ENCODE results near the gene TMEM91. TPM values are rescaled to one million over a fixed set of nuclear protein-coding genes. Genes with fewer than 3 reads are reported as not detected.
A peak's percentile ranks its signal among the peaks of the same experiment; 100 is the strongest.
"Not testable (repeated sequence)": the region's sequence is repeated elsewhere in the genome, so short reads cannot be mapped to it uniquely, and the experiment has no call there.

The TMEM91 gene
- polyA plus RNA-seq, 3 donors = 13.8 to 32.3 (median 25.3) TPM

DNA sequence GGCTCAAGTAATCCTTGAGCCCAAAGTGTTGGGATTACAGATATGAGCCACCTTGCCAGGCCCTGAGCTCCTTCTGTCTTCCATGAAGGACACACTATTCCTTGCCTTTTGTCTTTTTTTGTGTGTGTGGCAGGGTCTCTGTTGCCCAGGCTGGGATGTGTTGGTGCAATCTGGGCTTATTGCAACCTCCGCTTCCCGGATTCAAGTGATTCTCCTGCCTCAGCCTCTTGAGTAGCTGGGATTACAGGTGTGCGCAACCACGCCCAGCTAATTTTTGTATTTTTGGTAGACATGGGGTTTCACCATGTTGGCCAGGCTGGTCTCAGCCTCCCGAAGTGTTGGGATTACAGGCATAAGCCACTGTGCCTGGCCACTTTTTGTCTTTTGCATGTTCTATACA lies 32.5 kb downstream of the TMEM91 start:
- not testable (repeated sequence) for DNase-seq

DNA sequence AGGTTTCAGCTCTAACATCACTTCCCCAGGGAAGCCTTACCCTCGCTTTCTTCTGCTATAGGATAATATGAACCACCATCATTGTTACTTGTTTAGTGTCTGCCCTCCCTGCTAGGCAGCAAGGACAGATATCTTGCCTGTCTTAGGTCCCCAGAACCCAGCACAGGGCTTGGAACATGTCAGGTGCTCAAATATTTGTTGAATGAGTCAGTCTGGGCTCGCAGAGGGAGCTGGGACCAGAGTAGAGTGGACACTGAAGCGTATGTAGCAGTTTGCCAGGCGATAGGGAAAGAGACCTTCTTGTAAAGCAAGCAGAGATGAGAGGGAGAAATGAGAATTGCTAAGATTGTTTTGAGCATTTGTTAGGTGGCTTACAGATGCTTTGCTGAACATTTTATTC lies 33.0 kb downstream of the TMEM91 start:
- no peak for DNase-seq

DNA sequence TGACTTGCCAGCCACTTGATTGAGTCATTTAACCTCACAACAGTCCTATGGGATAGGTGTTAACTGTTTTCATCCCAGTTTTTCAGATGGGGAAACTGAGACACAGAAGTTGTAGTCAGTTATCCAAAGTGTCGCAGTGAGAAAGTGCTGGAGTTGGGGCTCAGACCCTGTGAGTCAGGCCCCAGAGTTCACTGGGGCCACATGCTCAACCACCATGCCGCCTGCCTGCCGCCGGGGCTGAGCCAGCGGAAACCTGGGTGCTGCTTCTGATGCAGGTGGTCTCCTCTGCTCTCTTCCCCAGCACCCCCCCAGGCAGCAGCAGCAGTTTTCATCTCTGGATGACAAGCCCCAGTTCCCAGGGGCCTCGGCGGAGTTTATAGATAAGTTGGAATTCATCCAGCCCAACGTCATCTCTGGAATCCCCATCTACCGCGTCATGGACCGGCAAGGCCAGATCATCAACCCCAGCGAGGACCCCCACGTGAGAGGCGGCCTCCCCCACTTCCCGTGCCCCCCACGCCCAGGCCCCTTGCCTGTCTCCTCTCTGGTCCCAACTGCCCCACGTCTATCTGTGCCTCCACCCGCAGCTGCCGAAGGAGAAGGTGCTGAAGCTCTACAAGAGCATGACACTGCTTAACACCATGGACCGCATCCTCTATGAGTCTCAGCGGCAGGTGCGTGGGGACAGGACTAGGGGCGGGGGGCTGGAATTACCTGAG lies 34.2 kb downstream of the TMEM91 start:
- no peak for DNase-seq

DNA sequence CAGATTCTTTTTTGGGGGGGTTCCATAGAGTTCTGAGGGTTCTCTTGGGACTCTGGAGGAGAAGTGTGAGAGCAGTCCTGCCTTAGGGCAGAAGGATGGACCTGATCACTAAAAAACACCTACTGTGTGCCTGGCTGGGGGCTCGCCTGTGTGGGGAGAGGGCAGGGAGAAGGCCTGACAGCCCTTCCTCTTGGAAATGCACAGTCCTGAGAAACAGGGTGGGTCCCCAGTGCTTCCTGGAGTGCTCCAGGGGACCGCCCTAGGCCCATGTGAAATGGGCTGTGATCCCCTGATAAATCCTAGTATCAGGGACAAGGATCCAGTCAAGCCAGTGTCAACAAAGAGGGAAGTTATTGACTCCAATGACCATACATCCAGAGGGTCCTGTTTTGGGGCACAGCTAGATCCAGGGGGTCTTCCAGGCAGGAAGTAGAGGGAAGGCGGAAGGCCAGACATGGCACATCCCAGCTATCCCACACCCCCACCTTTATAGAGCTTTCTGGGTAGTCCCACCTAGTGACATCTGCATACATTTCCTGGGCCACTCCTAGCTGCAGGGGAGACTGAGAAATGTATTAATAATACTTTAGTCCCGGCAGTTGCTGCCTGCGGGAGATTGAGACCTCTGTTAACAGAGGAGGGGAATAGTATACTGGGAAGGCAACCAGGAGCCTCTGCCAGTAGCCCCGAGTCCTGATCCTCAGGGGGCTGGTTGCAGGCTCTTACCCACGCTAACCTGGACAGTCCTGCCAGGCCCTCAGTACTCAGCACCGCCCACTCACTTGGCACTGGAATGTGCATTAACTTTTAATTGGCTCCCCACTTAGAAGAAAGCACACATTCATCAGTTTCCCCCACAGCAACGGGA lies 35.0 kb downstream of the TMEM91 start:
- no peak for DNase-seq

DNA sequence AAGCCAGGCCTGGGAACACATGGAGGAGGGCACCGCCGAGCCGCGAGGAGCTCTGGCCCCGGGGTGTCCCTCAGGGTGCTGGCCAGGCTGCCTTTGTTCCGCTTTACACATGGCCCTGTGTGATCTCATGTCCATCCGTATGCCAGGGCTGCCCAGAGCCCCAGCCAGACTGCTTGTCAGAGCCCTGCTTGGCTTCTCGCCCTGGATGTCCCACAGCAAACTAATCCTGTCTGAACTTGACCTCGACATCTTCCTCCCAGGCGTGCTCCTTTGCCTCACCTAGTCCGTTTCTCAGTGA lies 35.6 kb downstream of the TMEM91 start:
- DNase-seq = no peak

DNA sequence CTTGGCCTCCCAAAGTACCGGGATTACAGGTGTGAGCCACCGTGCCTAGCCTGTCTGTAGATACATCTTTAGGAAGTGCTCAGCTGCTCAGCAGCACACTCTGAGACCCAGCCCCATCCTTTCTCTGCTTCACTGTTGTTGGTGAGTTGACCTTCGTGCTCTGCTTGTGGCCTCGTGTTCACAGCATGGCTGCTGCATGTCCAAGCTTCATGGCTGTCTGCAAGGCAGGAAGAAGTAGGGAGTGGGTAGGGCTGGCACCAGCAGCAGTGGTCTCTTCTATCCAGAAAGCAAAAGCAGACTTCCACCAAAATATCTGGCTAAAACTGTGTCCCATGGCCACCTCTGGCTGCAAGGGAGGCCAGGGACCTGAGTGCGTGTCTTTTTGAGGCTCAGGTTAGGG lies 36.6 kb downstream of the TMEM91 start:
- no peak for DNase-seq

DNA sequence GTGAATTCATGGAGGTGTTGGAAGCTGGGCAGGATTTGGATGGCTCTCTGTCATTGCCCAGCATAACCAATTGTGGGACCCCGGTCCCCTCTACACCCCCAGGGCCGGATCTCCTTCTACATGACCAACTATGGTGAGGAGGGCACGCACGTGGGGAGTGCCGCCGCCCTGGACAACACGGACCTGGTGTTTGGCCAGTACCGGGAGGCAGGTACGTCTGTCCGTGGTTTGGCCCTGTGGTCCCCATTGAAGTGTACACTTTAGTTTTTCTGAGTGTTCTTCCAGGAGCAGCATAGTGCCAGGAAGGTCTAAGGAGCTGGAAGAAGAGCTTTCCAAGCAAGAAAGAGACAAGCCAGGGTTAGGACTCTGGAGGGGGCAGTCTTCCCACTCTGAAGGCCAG lies 37.6 kb downstream of the TMEM91 start:
- DNase-seq = no peak

DNA sequence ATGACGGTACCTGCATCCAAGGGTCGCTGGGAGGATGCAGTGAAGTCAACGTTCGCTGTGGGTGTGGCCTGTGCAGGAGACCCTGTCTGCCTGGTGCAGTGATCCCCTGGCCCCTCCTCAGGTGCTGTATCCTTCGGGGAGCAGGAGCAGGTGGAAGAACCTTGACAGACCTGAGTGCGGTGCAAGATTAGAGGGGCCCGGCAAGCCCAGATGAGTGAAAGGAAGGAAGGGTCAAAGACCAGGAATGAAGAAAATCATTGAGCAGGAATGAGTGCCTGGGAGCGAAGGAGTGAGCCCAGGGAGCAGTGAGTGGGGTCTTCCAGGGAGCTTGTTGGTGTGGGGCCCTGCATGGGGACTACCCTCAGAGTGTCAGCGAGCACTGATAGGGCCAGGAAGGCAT lies 38.1 kb downstream of the TMEM91 start:
- DNase-seq = no peak

DNA sequence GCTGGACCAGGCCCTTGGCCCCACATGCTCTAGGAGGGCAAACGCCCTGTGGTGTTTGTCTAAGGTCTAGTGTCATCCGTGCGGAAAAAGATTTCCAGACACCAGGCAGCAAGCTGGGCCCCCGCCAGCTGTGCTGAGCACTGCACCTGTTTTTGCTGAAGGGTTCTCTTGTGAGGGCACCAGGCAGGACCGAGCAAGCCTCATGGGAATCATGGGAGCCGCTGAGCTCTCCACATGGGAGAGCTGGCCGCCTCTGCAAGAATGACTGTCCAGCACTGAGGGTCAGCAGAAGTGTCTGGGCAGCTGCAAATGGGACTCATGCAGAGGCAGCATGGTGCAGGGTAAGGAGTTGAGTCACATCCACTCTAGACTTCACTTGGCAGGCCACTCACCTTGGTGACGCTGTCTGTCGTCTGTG lies 38.8 kb downstream of the TMEM91 start:
- no peak for DNase-seq

DNA sequence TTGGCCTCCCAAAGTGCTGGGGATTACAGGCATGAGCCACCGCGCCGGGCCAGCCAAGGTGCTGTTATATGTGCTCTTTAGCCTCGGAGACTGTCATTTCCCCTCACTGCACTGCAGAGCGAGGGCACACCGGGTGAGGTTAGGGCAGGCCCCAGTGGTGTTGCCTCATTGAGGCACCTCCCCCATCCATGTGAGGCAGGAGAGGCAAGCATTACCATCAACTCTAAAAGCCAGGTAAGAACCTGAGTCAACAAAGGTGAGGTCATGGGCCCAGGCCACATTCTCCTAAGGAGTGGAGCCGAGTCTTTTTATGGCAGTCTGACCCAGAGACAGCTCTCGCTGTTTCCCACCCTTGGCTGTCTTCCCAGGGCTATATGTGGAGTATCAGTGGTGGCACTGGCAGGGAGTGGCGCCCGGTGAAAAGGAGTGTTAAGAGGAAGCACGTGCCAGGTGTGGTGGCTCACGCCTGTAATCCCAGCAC lies 39.9 kb downstream of the TMEM91 start:
- no peak for DNase-seq

DNA sequence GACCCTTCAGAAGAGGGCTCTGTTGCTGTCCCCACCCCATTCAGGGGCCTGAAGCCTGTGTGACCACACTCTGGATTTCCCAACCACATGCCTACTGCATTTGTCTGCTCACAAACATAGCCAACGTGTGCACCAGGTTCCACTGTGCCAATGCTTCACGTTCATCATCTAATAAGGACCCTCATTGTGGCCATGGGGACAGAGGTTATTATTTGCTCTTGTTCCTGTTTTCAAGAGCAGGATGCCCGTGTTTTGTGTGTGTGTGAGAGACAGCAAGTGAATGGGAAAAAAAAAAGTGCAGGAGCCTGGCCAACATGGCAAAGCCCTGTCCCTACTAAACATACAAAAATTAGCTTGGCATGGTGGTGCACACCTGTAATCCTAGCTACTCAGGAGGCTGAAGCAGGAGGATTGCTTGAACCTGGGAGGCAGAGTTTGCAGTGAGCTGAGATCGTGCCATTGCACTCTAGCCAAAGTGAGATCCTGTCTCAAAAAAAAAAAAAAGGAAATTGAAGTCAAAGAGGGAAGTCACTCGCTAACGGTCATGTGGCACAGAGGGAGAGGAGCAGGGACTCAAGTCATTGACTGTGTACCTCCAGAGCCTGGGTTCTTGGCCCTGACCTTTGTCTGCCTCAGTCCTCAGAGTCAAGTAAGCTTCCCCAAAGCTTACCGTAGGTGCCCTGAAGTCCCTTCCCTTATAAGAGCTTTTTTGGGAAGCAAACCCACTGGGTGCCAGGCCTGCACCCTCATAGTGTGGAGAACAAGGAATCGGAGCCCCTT lies 44.0 kb downstream of the TMEM91 start:
- no peak for DNase-seq

DNA sequence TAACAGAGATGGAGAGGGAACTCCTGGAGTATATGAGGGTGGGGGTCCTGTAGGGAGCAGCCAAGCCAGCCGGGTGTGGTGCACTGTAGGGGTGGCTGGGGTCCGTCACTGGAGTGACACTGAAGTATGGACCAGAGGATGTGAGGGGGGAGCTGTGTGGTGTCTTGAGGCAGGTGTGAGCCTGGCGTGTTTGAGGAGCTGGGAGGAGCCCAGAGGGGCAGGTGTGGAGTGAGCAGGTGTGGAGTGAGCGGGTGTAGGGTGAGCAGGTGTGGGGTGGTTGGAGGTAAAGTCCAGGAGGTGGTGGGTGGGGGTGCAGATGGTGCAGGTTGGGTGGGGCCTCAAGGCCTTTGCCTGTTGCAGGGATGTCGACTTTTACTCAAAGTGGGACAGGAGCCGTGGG lies 45.0 kb downstream of the TMEM91 start:
- no peak for DNase-seq

DNA sequence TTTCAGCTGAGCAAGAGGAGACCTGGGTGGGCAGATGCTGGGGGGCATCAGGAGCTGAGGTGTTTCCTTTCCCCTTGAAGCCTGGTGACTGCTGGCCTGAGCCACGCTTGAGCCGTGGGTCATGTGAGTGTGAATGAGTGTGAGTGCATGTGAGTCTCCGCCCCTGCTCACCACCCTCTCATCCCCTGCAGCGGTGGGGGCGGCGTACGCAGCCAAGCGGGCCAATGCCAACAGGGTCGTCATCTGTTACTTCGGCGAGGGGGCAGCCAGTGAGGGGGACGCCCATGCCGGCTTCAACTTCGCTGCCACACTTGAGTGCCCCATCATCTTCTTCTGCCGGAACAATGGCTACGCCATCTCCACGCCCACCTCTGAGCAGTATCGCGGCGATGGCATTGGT lies 45.6 kb downstream of the TMEM91 start:
- no peak for DNase-seq

DNA sequence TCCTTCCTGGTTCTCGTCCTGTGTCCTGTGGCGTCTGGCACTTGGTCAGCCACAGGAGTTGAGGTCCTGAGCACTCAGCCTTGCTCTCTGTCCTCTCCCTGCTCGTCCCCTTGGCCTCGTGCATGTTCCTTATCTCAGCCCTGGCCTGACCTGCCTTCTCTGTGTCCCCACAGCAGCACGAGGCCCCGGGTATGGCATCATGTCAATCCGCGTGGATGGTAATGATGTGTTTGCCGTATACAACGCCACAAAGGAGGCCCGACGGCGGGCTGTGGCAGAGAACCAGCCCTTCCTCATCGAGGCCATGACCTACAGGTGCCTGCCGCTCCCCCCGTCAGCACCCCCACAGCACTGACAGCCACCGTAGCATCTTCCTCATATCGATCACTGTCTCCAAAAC lies 46.1 kb downstream of the TMEM91 start:
- DNase-seq = no peak

DNA sequence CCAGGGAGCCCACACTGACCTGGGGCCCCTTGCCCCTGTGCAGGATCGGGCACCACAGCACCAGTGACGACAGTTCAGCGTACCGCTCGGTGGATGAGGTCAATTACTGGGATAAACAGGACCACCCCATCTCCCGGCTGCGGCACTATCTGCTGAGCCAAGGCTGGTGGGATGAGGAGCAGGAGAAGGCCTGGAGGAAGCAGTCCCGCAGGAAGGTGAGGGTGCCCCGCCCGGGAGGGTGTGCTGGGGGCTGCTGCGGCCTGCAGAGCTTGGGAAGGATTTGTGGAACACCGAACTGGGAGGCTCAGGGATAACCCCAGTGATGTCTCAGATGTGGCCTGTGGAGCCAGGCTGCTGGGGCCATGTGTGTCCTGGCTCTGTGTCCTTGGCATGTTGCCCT lies 46.6 kb downstream of the TMEM91 start:
- no peak for DNase-seq

DNA sequence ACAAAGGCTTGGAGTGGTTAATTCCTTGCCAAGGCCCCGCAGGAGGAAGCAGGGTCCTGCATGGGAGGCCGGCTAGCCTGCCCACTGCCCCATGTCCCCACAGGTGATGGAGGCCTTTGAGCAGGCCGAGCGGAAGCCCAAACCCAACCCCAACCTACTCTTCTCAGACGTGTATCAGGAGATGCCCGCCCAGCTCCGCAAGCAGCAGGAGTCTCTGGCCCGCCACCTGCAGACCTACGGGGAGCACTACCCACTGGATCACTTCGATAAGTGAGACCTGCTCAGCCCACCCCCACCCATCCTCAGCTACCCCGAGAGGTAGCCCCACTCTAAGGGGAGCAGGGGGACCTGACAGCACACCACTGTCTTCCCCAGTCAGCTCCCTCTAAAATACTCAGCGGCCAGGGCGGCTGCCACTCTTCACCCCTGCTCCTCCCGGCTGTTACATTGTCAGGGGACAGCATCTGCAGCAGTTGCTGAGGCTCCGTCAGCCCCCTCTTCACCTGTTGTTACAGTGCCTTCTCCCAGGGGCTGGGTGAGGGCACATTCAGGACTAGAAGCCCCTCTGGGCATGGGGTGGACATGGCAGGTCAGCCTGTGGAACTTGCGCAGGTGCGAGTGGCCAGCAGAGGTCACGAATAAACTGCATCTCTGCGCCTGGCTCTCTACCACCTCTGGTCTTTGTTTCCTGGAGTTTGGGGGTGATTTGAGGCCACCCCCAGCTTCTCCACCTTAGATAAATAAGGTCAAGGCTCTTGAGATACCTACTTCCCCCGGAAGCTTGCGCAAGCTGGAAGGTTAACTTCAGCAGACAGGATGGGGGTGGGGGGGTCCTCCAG lies 48.2 kb downstream of the TMEM91 start:
- no peak for DNase-seq

DNA sequence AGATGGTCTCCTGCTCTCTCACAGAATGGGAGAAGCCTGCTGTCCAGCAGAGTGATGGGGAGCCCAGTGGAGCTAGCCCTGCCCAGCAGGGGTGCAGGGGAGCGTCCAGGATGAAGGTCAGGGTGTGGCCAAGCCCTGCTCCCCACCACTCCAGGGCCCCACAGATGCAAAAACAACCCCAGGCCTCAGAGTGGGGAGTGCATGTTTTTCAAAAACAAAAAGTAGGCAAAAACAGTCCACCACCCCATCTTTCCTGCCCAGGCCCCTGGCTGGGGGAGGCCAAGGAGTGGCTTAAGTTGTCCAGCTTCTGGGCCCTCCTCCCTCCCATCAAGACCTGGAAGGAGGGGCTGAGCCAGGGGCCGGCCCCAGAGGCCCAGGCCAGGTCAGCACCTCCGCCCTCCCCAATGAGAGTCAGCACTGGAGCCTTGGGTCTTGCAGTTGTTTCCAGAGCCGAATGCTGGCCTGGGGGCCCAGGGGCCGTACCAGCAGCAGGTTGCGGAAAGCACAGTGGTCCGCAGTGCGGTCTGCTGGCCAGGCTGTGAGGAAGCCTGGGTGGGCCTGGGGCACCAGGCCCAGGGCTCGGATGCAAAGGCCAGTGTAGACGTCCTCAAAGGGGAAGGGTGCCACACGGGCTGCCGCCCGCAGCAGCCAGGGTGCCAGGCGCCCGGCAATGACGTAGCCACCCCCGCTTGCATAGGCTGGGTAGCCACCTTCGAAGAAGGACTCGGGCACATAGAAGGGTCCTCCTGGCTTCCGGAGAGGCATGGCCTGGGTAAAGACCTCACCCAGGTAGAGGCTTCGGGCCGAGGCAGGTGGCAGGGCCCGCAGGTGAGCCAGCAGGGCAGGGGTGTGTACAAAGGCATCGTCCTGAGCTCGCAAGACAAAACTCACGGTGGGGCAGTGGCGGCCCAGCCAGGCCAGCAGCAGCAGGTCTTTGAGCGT lies 49.1 kb downstream of the TMEM91 start:
- no peak for DNase-seq

DNA sequence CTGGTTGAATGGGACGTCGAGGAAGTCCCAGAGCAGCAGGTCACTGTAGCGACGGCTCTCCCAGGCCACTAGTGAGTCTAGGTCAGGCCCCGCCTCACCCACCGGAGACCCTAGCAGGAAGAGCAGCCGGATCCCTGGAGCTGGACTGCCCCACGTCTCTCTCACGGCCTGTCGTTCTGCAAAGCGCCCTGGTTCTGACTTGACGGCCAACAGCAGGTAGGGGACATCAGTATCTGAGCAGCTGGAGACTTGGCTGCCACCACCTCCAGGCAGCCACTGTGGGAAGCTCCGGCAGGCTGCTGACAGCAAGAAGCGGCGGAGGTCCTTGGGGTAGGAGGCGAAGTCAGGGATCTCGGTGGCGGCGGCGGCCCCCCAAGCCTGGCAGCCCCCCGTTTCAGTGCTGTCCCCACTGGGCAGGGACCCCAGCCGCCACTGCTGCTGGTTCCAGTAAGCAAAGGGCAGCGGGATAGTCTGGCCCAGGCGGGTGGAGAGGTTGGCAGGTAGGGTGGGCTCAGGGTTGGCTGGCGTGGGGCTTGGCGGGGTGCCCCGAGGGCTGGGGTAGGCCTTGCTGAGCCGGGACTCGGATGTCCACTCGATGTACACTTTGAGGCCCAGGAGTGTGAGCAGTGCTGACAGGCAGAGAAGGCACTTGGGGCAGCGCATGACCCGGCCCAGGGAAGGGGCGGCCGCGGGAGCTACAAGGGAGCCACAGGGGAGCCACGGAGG lies 49.9 kb downstream of the TMEM91 start:
- no peak for DNase-seq

DNA sequence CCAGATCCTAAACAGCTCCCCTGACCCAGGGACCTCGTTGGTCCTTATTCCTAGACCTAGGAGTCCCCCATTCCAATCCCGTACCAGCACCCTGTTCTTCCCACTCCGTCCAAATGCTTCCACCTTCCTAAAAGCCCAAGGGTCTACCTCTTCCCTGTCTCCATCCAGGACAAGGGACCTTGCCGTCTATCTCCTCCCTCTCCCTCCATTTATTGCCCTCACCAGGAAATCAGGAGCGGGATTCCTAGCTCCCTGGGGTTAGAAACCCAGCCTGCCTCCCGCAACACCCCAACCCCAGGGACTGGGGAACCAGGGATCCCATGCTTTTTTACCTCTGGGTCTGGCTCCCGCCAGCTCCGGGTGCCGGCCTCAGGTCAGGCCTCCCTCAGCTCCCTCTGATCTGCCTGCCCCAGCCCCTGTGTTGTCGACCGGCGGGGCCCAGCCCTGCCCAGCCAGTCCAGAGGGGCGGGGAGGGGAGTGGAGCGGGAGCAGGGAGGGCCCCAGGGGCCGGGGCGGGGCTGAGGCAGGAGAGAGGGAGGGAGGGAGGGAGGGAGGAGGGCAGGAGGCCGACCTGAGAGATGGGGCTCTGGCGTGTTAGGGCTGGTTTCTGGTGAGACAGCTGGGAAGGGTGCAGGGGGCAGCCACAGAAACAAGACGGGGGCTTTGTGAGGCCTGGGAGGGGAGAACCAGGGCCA lies 50.8 kb downstream of the TMEM91 start, which contains the start of gene B3GNT8:
Gene B3GNT8 (minus strand): TSS at position 423 of the 695 bp plus-strand sequence. CDS start 596 bp downstream, outside the sequence.
- DNase-seq = peak; percentile 75
